ENCODE measurements around the gene HCST.

DNA sequence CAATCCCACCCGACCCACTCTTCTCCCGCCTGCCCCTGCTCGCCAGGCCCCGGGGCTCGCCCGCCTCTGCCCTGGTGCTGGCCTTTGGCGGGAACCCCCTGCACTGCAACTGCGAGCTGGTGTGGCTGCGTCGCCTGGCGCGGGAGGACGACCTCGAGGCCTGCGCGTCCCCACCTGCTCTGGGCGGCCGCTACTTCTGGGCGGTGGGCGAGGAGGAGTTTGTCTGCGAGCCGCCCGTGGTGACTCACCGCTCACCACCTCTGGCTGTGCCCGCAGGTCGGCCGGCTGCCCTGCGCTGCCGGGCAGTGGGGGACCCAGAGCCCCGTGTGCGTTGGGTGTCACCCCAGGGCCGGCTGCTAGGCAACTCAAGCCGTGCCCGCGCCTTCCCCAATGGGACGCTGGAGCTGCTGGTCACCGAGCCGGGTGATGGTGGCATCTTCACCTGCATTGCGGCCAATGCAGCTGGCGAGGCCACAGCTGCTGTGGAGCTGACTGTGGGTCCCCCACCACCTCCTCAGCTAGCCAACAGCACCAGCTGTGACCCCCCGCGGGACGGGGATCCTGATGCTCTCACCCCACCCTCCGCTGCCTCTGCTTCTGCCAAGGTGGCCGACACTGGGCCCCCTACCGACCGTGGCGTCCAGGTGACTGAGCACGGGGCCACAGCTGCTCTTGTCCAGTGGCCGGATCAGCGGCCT lies 37.9 kb downstream of the HCST start:
- TF ChIP-seq, protein P1, sequence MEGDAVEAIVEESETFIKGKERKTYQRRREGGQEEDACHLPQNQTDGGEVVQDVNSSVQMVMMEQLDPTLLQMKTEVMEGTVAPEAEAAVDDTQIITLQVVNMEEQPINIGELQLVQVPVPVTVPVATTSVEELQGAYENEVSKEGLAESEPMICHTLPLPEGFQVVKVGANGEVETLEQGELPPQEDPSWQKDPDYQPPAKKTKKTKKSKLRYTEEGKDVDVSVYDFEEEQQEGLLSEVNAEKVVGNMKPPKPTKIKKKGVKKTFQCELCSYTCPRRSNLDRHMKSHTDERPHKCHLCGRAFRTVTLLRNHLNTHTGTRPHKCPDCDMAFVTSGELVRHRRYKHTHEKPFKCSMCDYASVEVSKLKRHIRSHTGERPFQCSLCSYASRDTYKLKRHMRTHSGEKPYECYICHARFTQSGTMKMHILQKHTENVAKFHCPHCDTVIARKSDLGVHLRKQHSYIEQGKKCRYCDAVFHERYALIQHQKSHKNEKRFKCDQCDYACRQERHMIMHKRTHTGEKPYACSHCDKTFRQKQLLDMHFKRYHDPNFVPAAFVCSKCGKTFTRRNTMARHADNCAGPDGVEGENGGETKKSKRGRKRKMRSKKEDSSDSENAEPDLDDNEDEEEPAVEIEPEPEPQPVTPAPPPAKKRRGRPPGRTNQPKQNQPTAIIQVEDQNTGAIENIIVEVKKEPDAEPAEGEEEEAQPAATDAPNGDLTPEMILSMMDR (IDR thresholded peaks at IDR 0.05) = no peak
- TF ChIP-seq POLR2A (IDR thresholded peaks at IDR 0.05) = no peak
